Type B pancreatic cell (in vitro differentiated cells): ENCODE measurements around the gene CST1. TPM values are rescaled to one million over a fixed set of nuclear protein-coding genes. Genes with fewer than 3 reads are reported as not detected.
A peak's percentile ranks its signal among the peaks of the same experiment; 100 is the strongest.
"Not testable (repeated sequence)": the region's sequence is repeated elsewhere in the genome, so short reads cannot be mapped to it uniquely, and the experiment has no call there.

Experiments
- DNase-seq: peaks from one replicate; pipeline ENCODE4 v3.0.0; 2021; ENCODE audit warnings: mixed read lengths; ENCODE audit not compliant: unreplicated experiment; ENCODE audit errors: extremely low spot score
- H3K27ac Mint-ChIP-seq: 2 replicates; pipeline ENCODE4 v1.8.0; 2021; ENCODE audit warnings: mild to moderate bottlenecking, mixed read lengths
- H3K27me3 Mint-ChIP-seq: 2 replicates; pipeline ENCODE4 v1.8.0; 2021; ENCODE audit warnings: mixed read lengths
- H3K36me3 Mint-ChIP-seq: 2 replicates; pipeline ENCODE4 v1.8.0; 2021; ENCODE audit warnings: mixed read lengths
- H3K4me1 Mint-ChIP-seq: one replicate; pipeline ENCODE4 v1.8.0; 2021; ENCODE audit warnings: mixed read lengths; ENCODE audit not compliant: unreplicated experiment
- H3K4me3 Mint-ChIP-seq: 2 replicates; pipeline ENCODE4 v1.8.0; 2021; ENCODE audit warnings: mild to moderate bottlenecking, mixed read lengths
- H3K9me3 Mint-ChIP-seq: 2 replicates; pipeline ENCODE4 v1.8.0; 2021; ENCODE audit warnings: mixed read lengths
- CTCF ChIP-seq: fragments of 200-600 bp; sonication (generic); conservative IDR thresholded peaks from 2 replicates; pipeline ENCODE4 v1.5.0; 2021; ENCODE audit warnings: antibody characterized with exemption, mild to moderate bottlenecking
- total RNA-seq: library from RNA; stranded (reverse); gene quantifications from 2 replicates; pipeline ENCODE4 v1.2.1, GENCODE V29; 2021; ENCODE audit warnings: low replicate concordance

CST1 gene
- total RNA-seq, 1 donor from 2014 or later, result 53.5 TPM

- no peak for DNase-seq
- Mint-ChIP-seq H3K27me3 (peaks cover 9% of the 10 kb centered on the region), H3K4me3 (no peak overlapping the region), H3K27ac (no peak overlapping the region), H3K4me1 (no peaks in the 10 kb centered on the region), H3K9me3 (no peaks in the 10 kb centered on the region), H3K36me3 (no peaks in the 10 kb centered on the region)
- TF ChIP-seq CTCF, result peak; percentile 71
Measured at GRCh38 chr20:23782366-23782983, 31.7 kb upstream of the CST1 start.

- H3K9me3 Mint-ChIP-seq, H3K4me1 Mint-ChIP-seq, H3K36me3 Mint-ChIP-seq, H3K4me3 Mint-ChIP-seq, DNase-seq, H3K27ac Mint-ChIP-seq: not testable (repeated sequence)
- peaks cover 18% of the 10 kb centered on the region for H3K27me3 Mint-ChIP-seq
Measured at GRCh38 chr20:23778676-23779075, 27.9 kb upstream of the CST1 start.

GRCh38 chr20:23777380-23777779 is 26.6 kb upstream of the CST1 start:
- not testable (repeated sequence) for H3K27ac Mint-ChIP-seq, H3K4me1 Mint-ChIP-seq, H3K36me3 Mint-ChIP-seq, DNase-seq, H3K4me3 Mint-ChIP-seq, H3K9me3 Mint-ChIP-seq
- H3K27me3 Mint-ChIP-seq, result peaks cover 26% of the 10 kb centered on the region

- no peak overlapping the region for H3K27ac Mint-ChIP-seq
- no peak for DNase-seq
- no peak overlapping the region for H3K4me3 Mint-ChIP-seq
- no peaks in the 10 kb centered on the region for H3K36me3 Mint-ChIP-seq
- no peaks in the 10 kb centered on the region for H3K9me3 Mint-ChIP-seq
- peaks cover 34% of the 10 kb centered on the region for H3K27me3 Mint-ChIP-seq
- no peak for TF ChIP-seq CTCF
- no peaks in the 10 kb centered on the region for H3K4me1 Mint-ChIP-seq
Measured at GRCh38 chr20:23776067-23776771, 25.5 kb upstream of the CST1 start.

- TF ChIP-seq CTCF, result no peak
- no peak for DNase-seq
- no peak overlapping the region for H3K4me3 Mint-ChIP-seq
- no peaks in the 10 kb centered on the region for H3K9me3 Mint-ChIP-seq
- H3K27me3 Mint-ChIP-seq, result peaks cover 38% of the 10 kb centered on the region
- no peaks in the 10 kb centered on the region for H3K4me1 Mint-ChIP-seq
- no peak overlapping the region for H3K27ac Mint-ChIP-seq
- H3K36me3 Mint-ChIP-seq, result no peaks in the 10 kb centered on the region
Measured at GRCh38 chr20:23774081-23774480, 23.3 kb upstream of the CST1 start.

GRCh38 chr20:23773579-23773978 is 22.8 kb upstream of the CST1 start:
- no peaks in the 10 kb centered on the region for H3K4me1 Mint-ChIP-seq
- no peak for TF ChIP-seq CTCF
- no peak overlapping the region for H3K27ac Mint-ChIP-seq

More at GRCh38 chr20:23773579-23773978, 22.8 kb upstream of the CST1 start:
- Mint-ChIP-seq H3K4me3 (no peak overlapping the region), H3K9me3 (no peaks in the 10 kb centered on the region), H3K36me3 (no peaks in the 10 kb centered on the region), H3K27me3 (peaks cover 35% of the 10 kb centered on the region)
- DNase-seq, result no peak
